Neuronal stem cell (in vitro differentiated cells): Measurements from ENCODE around the gene GRPR.

Experiments used
- DNase-seq: peaks from one replicate; pipeline ENCODE4 v3.0.0-alpha.2; 2013; ENCODE audit warnings: low spot score
- H2AFZ ChIP-seq: one replicate; pipeline ENCODE4 v1.6.1; 2013; ENCODE audit warnings: mild to moderate bottlenecking, low read length, inconsistent platforms
- H2AK5ac ChIP-seq: 2 replicates; pipeline ENCODE4 v1.6.1; 2013; ENCODE audit warnings: low read depth, mild to moderate bottlenecking, inconsistent platforms, low read length, moderate library complexity, mixed read lengths
- H2BK120ac ChIP-seq: 2 replicates; pipeline ENCODE4 v1.6.1; 2013; ENCODE audit warnings: low read depth, mild to moderate bottlenecking, inconsistent platforms, low read length, moderate library complexity, mixed read lengths
- H2BK12ac ChIP-seq: one replicate; pipeline ENCODE4 v1.6.1; 2013; ENCODE audit warnings: low read length, inconsistent platforms
- H2BK15ac ChIP-seq: 2 replicates; pipeline ENCODE4 v1.6.1; 2013; ENCODE audit warnings: mild to moderate bottlenecking, low read length, inconsistent platforms, mixed read lengths
- H2BK5ac ChIP-seq: one replicate; pipeline ENCODE4 v1.6.1; 2013; ENCODE audit warnings: inconsistent platforms, mild to moderate bottlenecking, low read length, moderate library complexity
- H3K14ac ChIP-seq: one replicate; pipeline ENCODE4 v1.6.1; 2013; ENCODE audit warnings: low read length, inconsistent platforms
- H3K18ac ChIP-seq: 2 replicates; pipeline ENCODE4 v1.6.1; 2013; ENCODE audit warnings: low read length, inconsistent platforms
- H3K23ac ChIP-seq: 2 replicates; pipeline ENCODE4 v1.6.1; 2013; ENCODE audit warnings: low read depth, mild to moderate bottlenecking, mixed read lengths, low read length, inconsistent platforms; ENCODE audit not compliant: poor library complexity
- H3K27ac ChIP-seq: replicated peaks from 3 replicates; pipeline ENCODE4 v1.5.1; 2013; ENCODE audit warnings: low read length, inconsistent platforms
- H3K27me3 ChIP-seq, 3 experiments: 2 replicates each; pipeline ENCODE4 v1.6.1; 2013; ENCODE audit warnings: low read length in 3 of 3, mild to moderate bottlenecking in 2 of 3, inconsistent platforms in 1 of 3, low read depth in 1 of 3, mixed read lengths in 1 of 3, moderate library complexity in 1 of 3; ENCODE audit not compliant: control insufficient read depth in 3 of 3, insufficient read depth in 3 of 3
- H3K36me3 ChIP-seq, 2 donors: replicated peaks in 1 of 2; 2 replicates each; pipeline ENCODE4 v1.6.1; 2013; ENCODE audit warnings: low read length in 2 of 2; ENCODE audit not compliant: control insufficient read depth in 2 of 2, insufficient read depth in 2 of 2
- H3K4ac ChIP-seq: 2 replicates; pipeline ENCODE4 v1.6.1; 2013; ENCODE audit warnings: inconsistent platforms, mild to moderate bottlenecking, low read length, moderate library complexity
- H3K4me1 ChIP-seq, 2 donors: 1 replicate in 1 of 2; 2 replicates in 1 of 2; pipeline ENCODE4 v1.6.1; 2013; ENCODE audit warnings: low read length in 2 of 2, low read depth in 1 of 2; ENCODE audit not compliant: control insufficient read depth in 2 of 2, insufficient read depth in 1 of 2
- H3K4me2 ChIP-seq: one replicate; pipeline ENCODE4 v1.6.1; 2013; ENCODE audit warnings: mild to moderate bottlenecking, low read length, inconsistent platforms; ENCODE audit not compliant: insufficient read depth, poor library complexity, severe bottlenecking
- H3K4me3 ChIP-seq, 2 donors: 2 replicates each; pipeline ENCODE4 v1.5.1; 2013; ENCODE audit warnings: low read length in 2 of 2, mild to moderate bottlenecking in 2 of 2, inconsistent platforms in 1 of 2, moderate library complexity in 1 of 2
- H3K79me1 ChIP-seq: one replicate; pipeline ENCODE4 v1.6.1; 2013; ENCODE audit warnings: low read depth, mild to moderate bottlenecking, inconsistent platforms, low read length, moderate library complexity
- H3K9ac ChIP-seq: one replicate; pipeline ENCODE4 v1.6.1; 2013; ENCODE audit warnings: mild to moderate bottlenecking, low read depth, low read length, inconsistent platforms; ENCODE audit not compliant: poor library complexity
- H3K9me3 ChIP-seq, 2 donors: replicated peaks in 1 of 2; 2 replicates each; pipeline versions ENCODE3 to v1.6.1; 2013; ENCODE audit warnings: low read length in 2 of 2, mild to moderate bottlenecking in 2 of 2, inconsistent platforms in 1 of 2, low read depth in 1 of 2, mixed read lengths in 1 of 2, moderate library complexity in 1 of 2; ENCODE audit not compliant: control insufficient read depth in 2 of 2, insufficient read depth in 1 of 2
- H4K8ac ChIP-seq: one replicate; pipeline ENCODE4 v1.6.1; 2013; ENCODE audit warnings: low read depth, mild to moderate bottlenecking, inconsistent platforms, low read length, moderate library complexity
- H4K91ac ChIP-seq: one replicate; pipeline ENCODE4 v1.6.1; 2013; ENCODE audit warnings: low read length, low read depth, mild to moderate bottlenecking, inconsistent platforms; ENCODE audit not compliant: poor library complexity
- WGBS, 2 donors: extraction: QIAGEN DNeasy Blood & Tissue Kit; methylation state at CpG; one replicate each; pipeline ENCODE4 v1.1.7; 2013; ENCODE audit warnings: missing lambda C conversion rate in 2 of 2, mixed read lengths in 1 of 2; ENCODE audit not compliant: insufficient read length in 2 of 2, insufficient replicate concordance in 1 of 2; ENCODE audit errors: extremely low coverage in 2 of 2; 5-methylcytosine and 5-hydroxymethylcytosine counted together

Gene GRPR

GRCh38 chrX:16096141-16096540 is 27.2 kb upstream of the GRPR start:
- WGBS, 2 donors = no CpG with 5 or more reads among the region's 3 CpGs
- H2BK5ac ChIP-seq = no peak overlapping the region
- H3K14ac ChIP-seq = no peak overlapping the region
- peaks cover 0 to 4% (median 0%) of the 10 kb centered on the region in 3 experiments for H3K27me3 ChIP-seq
- H3K4me3 ChIP-seq = no peak overlapping the region
- no peak overlapping the region for H3K9ac ChIP-seq
- no peak overlapping the region for H2BK12ac ChIP-seq
- peak overlapping the region; percentile 36 for H2AFZ ChIP-seq
- no peak overlapping the region for H2AK5ac ChIP-seq
- no peak overlapping the region for H4K91ac ChIP-seq
- H3K9me3 ChIP-seq = no peaks in the 10 kb centered on the region
- peaks cover 3 to 7% of the 10 kb centered on the region in 2 donors for H3K4me1 ChIP-seq
- H3K79me1 ChIP-seq = no peaks in the 10 kb centered on the region
- no peak overlapping the region for H2BK120ac ChIP-seq
- H3K18ac ChIP-seq = no peak overlapping the region
- no peak overlapping the region for H3K4me2 ChIP-seq
- H3K27ac ChIP-seq = no peak overlapping the region
- H3K4ac ChIP-seq = no peak overlapping the region
- no peak overlapping the region for H4K8ac ChIP-seq
- no peak for DNase-seq
- no peaks in the 10 kb centered on the region for H3K36me3 ChIP-seq
- H2BK15ac ChIP-seq = no peak overlapping the region
- H3K23ac ChIP-seq = no peak overlapping the region

DNA sequence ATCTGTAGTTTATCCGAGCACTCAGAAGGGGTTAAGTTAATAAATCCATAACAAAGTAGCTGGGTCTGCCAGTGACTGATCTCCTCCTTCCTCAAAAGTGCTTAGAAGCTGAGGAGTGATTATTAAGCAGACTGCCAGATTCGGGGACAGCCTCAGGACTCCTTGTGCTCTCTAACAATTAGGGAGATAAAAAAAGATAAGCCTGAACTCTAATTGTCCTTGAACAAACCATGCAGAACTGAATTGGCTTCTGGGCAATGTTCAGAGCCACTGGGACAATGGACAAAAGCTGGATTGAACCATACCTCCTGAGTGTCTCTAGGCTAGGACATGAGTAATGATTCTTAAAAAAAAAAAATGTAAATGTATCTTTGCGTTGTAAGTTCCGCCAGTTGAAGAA is 22.7 kb upstream of the GRPR start:
- Histone ChIP-seq H3K9me3 (no peaks in the 10 kb centered on the region), H2AFZ (no peak overlapping the region), H3K4me1 (peaks cover 3 to 6% of the 10 kb centered on the region in 2 donors), H4K8ac (no peak overlapping the region), H3K4me2 (no peak overlapping the region), H2AK5ac (no peak overlapping the region), H3K27ac (no peak overlapping the region), H4K91ac (no peak overlapping the region), H2BK120ac (no peak overlapping the region), H2BK5ac (no peak overlapping the region), H3K18ac (no peak overlapping the region), H3K27me3 (no peaks in the 10 kb centered on the region), H3K9ac (no peak overlapping the region), H3K23ac (no peak overlapping the region), H3K4me3 (no peak overlapping the region), H3K4ac (no peak overlapping the region), H2BK12ac (no peak overlapping the region), H2BK15ac (no peak overlapping the region), H3K14ac (no peak overlapping the region), H3K36me3 (no peaks in the 10 kb centered on the region), H3K79me1 (no peaks in the 10 kb centered on the region)
- WGBS, 2 donors = no CpG with 5 or more reads among the region's 4 CpGs
- DNase-seq = no peak

GRCh38 chrX:16101581-16101980 is 21.8 kb upstream of the GRPR start:
- H2BK15ac ChIP-seq = no peak overlapping the region
- no peak overlapping the region for H3K27ac ChIP-seq
- no peak overlapping the region for H3K9ac ChIP-seq
- H3K4me2 ChIP-seq = no peak overlapping the region
- H2BK5ac ChIP-seq = no peak overlapping the region
- H4K91ac ChIP-seq = no peak overlapping the region
- H2BK120ac ChIP-seq = no peak overlapping the region
- H3K4me3 ChIP-seq = no peak overlapping the region
- peaks cover 0 to 2% of the 10 kb centered on the region in 2 donors for H3K4me1 ChIP-seq
- no peak overlapping the region for H3K18ac ChIP-seq
- H4K8ac ChIP-seq = no peak overlapping the region
- H2AFZ ChIP-seq = no peak overlapping the region
- H3K36me3 ChIP-seq = no peaks in the 10 kb centered on the region
- no peak overlapping the region for H3K23ac ChIP-seq
- H3K9me3 ChIP-seq = no peaks in the 10 kb centered on the region
- DNase-seq = no peak
- H2BK12ac ChIP-seq = no peak overlapping the region
- H2AK5ac ChIP-seq = no peak overlapping the region
- no peak overlapping the region for H3K4ac ChIP-seq
- no peaks in the 10 kb centered on the region for H3K27me3 ChIP-seq
- no peaks in the 10 kb centered on the region for H3K79me1 ChIP-seq
- no peak overlapping the region for H3K14ac ChIP-seq
- WGBS, 2 donors = no CpG with 5 or more reads among the region's 2 CpGs

GRCh38 chrX:16103625-16104024 is 19.7 kb upstream of the GRPR start:
- Histone ChIP-seq H3K14ac (no peak overlapping the region), H3K27me3 (no peaks in the 10 kb centered on the region), H3K36me3 (no peaks in the 10 kb centered on the region), H3K4ac (no peak overlapping the region), H3K23ac (no peak overlapping the region), H2AFZ (no peak overlapping the region), H3K79me1 (no peaks in the 10 kb centered on the region), H3K4me1 (peaks cover 0 to 2% of the 10 kb centered on the region in 2 donors), H2BK5ac (no peak overlapping the region), H3K18ac (no peak overlapping the region), H3K9me3 (no peaks in the 10 kb centered on the region), H2BK12ac (no peak overlapping the region), H3K4me3 (no peak overlapping the region), H2BK120ac (no peak overlapping the region), H4K8ac (no peak overlapping the region), H3K4me2 (no peak overlapping the region), H2AK5ac (no peak overlapping the region), H3K9ac (no peak overlapping the region), H3K27ac (no peak overlapping the region), H2BK15ac (no peak overlapping the region), H4K91ac (no peak overlapping the region)
- DNase-seq = no peak
- no CpG with 5 or more reads among the region's 4 CpGs for WGBS, 2 donors
